ENCODE results near the gene PGBD2. TPM values are rescaled to one million over a fixed set of nuclear protein-coding genes. Genes with fewer than 3 reads are reported as not detected.
"Not testable (repeated sequence)": the region's sequence is repeated elsewhere in the genome, so short reads cannot be mapped to it uniquely, and the experiment has no call there.

The PGBD2 gene
- total and polyA plus RNA-seq, 4 donors = 1.8 to 6.7 (median 4.8) TPM

- no peaks in the 10 kb centered on the region for H3K27me3 ChIP-seq (ENCODE audit: control insufficient read depth in 1 of 2, insufficient read depth in 2 of 2, low read length in 1 of 2)
- no peaks in the 10 kb centered on the region for H3K9me3 ChIP-seq (ENCODE audit: control insufficient read depth, low read length)
- H3K4me1 ChIP-seq (ENCODE audit: control insufficient read depth in 1 of 2, insufficient read depth in 2 of 2, low read length in 2 of 2) = peaks cover 0 to 2% of the 10 kb centered on the region in 2 donors
- peak overlapping the region; percentile 23 to 36 for H3K4me3 ChIP-seq (ENCODE audit: low read length in 2 of 2)
- DNase-seq (no peak), ATAC-seq (ENCODE audit: low FRiP score) (no peak)
- intact Hi-C loops (cut with DNase I) = no loop called here
- H3K27ac ChIP-seq (ENCODE audit: low read depth in 1 of 2, low read length in 2 of 2) = peak overlapping the region in 1 of 2 donors; percentile 39
- H3K36me3 ChIP-seq (ENCODE audit: control insufficient read depth in 1 of 2, insufficient read depth in 2 of 2, low read length in 1 of 2) = no peaks in the 10 kb centered on the region
- WGBS, 2 donors = 11 to 13% methylated on average over 4 of the region's 4 CpGs
Observed at GRCh38 chr1:248862695-248862997, 43.4 kb upstream of the PGBD2 start.

GRCh38 chr1:248862998-248863881 is 42.8 kb upstream of the PGBD2 start:
- 3 to 4% methylated on average over 38 to 46 of the region's 46 CpGs for WGBS, 2 donors
- peak; percentile 95 for DNase-seq
- ATAC-seq (ENCODE audit: low FRiP score) = peak; percentile 89
- H3K4me1 ChIP-seq (ENCODE audit: control insufficient read depth in 1 of 2, insufficient read depth in 2 of 2, low read length in 2 of 2) = no peaks in the 10 kb centered on the region
- intact Hi-C loops (cut with DNase I) = no loop called here
- H3K4me3 ChIP-seq (ENCODE audit: low read length in 2 of 2) = peak overlapping the region; percentile 23 to 36
- no peaks in the 10 kb centered on the region for H3K36me3 ChIP-seq (ENCODE audit: control insufficient read depth in 1 of 2, insufficient read depth in 2 of 2, low read length in 1 of 2)
- peak overlapping the region in 1 of 2 donors; percentile 49 for H3K27ac ChIP-seq (ENCODE audit: low read depth in 1 of 2, low read length in 2 of 2)
- H3K9me3 ChIP-seq (ENCODE audit: control insufficient read depth, low read length) = no peaks in the 10 kb centered on the region
- H3K27me3 ChIP-seq (ENCODE audit: control insufficient read depth in 1 of 2, insufficient read depth in 2 of 2, low read length in 1 of 2) = no peaks in the 10 kb centered on the region

GRCh38 chr1:248871837-248872401 is 34.1 kb upstream of the PGBD2 start:
- 93 to 99% methylated on average over 3 of the region's 3 CpGs for WGBS, 2 donors
- no peaks in the 10 kb centered on the region for H3K27me3 ChIP-seq (ENCODE audit: control insufficient read depth in 1 of 2, insufficient read depth in 2 of 2, low read length in 1 of 2)
- no peak for ATAC-seq (ENCODE audit: low FRiP score)
- H3K4me3 ChIP-seq (ENCODE audit: low read length in 2 of 2) = no peak overlapping the region
- H3K4me1 ChIP-seq (ENCODE audit: control insufficient read depth in 1 of 2, insufficient read depth in 2 of 2, low read length in 2 of 2) = no peaks in the 10 kb centered on the region
- no peaks in the 10 kb centered on the region for H3K9me3 ChIP-seq (ENCODE audit: control insufficient read depth, low read length)
- no peak for DNase-seq
- no peak overlapping the region for H3K27ac ChIP-seq (ENCODE audit: low read depth in 1 of 2, low read length in 2 of 2)
- intact Hi-C loops (cut with DNase I) = loop anchor here in 1 of 2 donors (2.0 kb wide), 1 partner anchor 35 kb away; the partner anchor contains the start of gene PGBD2
- H3K36me3 ChIP-seq (ENCODE audit: control insufficient read depth in 1 of 2, insufficient read depth in 2 of 2, low read length in 1 of 2) = no peaks in the 10 kb centered on the region

- DNase-seq (peak; percentile 74 to 83), ATAC-seq (ENCODE audit: low FRiP score) (peak; percentile 82)
- Histone ChIP-seq H3K4me1 (ENCODE audit: control insufficient read depth in 1 of 2, insufficient read depth in 2 of 2, low read length in 2 of 2) (no peaks in the 10 kb centered on the region), H3K9me3 (ENCODE audit: control insufficient read depth, low read length) (no peaks in the 10 kb centered on the region), H3K27me3 (ENCODE audit: control insufficient read depth in 1 of 2, insufficient read depth in 2 of 2, low read length in 1 of 2) (no peaks in the 10 kb centered on the region), H3K4me3 (ENCODE audit: low read length in 2 of 2) (peak overlapping the region; percentile 28 to 49), H3K27ac (ENCODE audit: low read depth in 1 of 2, low read length in 2 of 2) (peak overlapping the region; percentile 74 to 94), H3K36me3 (ENCODE audit: control insufficient read depth in 1 of 2, insufficient read depth in 2 of 2, low read length in 1 of 2) (no peaks in the 10 kb centered on the region)
- WGBS, 2 donors = 1 to 2% methylated on average over 31 of the region's 31 CpGs
- intact Hi-C loops (cut with DNase I) = loop anchor here in 1 of 2 donors (2.0 kb wide), 1 partner anchor 34 kb away; the partner anchor contains the start of gene PGBD2
Observed at GRCh38 chr1:248872752-248873408, 33.2 kb upstream of the PGBD2 start.

GRCh38 chr1:248873409-248873992 is 32.5 kb upstream of the PGBD2 start:
- WGBS, 2 donors = 0% methylated on average over 41 of the region's 41 CpGs
- DNase-seq = peak; percentile 94 to 98
- H3K4me1 ChIP-seq (ENCODE audit: control insufficient read depth in 1 of 2, insufficient read depth in 2 of 2, low read length in 2 of 2) = no peaks in the 10 kb centered on the region
- peak overlapping the region; percentile 74 to 94 for H3K27ac ChIP-seq (ENCODE audit: low read depth in 1 of 2, low read length in 2 of 2)
- ATAC-seq (ENCODE audit: low FRiP score) = peak; percentile 98
- no peaks in the 10 kb centered on the region for H3K9me3 ChIP-seq (ENCODE audit: control insufficient read depth, low read length)
- no peaks in the 10 kb centered on the region for H3K27me3 ChIP-seq (ENCODE audit: control insufficient read depth in 1 of 2, insufficient read depth in 2 of 2, low read length in 1 of 2)
- peak overlapping the region; percentile 28 to 49 for H3K4me3 ChIP-seq (ENCODE audit: low read length in 2 of 2)
- no peaks in the 10 kb centered on the region for H3K36me3 ChIP-seq (ENCODE audit: control insufficient read depth in 1 of 2, insufficient read depth in 2 of 2, low read length in 1 of 2)
- intact Hi-C loops (cut with DNase I) = loop anchor here in 1 of 2 donors (2.0 kb wide), 1 partner anchor 33 kb away; the partner anchor contains the start of gene PGBD2

- ATAC-seq (ENCODE audit: low FRiP score) (peak; percentile 90), DNase-seq (peak; percentile 79 to 90)
- peak overlapping the region; percentile 74 to 94 for H3K27ac ChIP-seq (ENCODE audit: low read depth in 1 of 2, low read length in 2 of 2)
- H3K27me3 ChIP-seq (ENCODE audit: control insufficient read depth in 1 of 2, insufficient read depth in 2 of 2, low read length in 1 of 2) = no peaks in the 10 kb centered on the region
- no peaks in the 10 kb centered on the region for H3K9me3 ChIP-seq (ENCODE audit: control insufficient read depth, low read length)
- peak overlapping the region; percentile 11 to 49 for H3K4me3 ChIP-seq (ENCODE audit: low read length in 2 of 2)
- H3K4me1 ChIP-seq (ENCODE audit: control insufficient read depth in 1 of 2, insufficient read depth in 2 of 2, low read length in 2 of 2) = no peaks in the 10 kb centered on the region
- intact Hi-C loops (cut with DNase I) = loop anchor here in 1 of 2 donors (2.0 kb wide), 1 partner anchor 33 kb away; the partner anchor contains the start of gene PGBD2
- 4 to 7% methylated on average over 23 of the region's 23 CpGs for WGBS, 2 donors
- no peaks in the 10 kb centered on the region for H3K36me3 ChIP-seq (ENCODE audit: control insufficient read depth in 1 of 2, insufficient read depth in 2 of 2, low read length in 1 of 2)
Observed at GRCh38 chr1:248873993-248874533, 32.0 kb upstream of the PGBD2 start.

- intact Hi-C loops (cut with DNase I) = no loop called here
- Histone ChIP-seq H3K36me3 (ENCODE audit: control insufficient read depth in 1 of 2, insufficient read depth in 2 of 2, low read length in 1 of 2) (no peaks in the 10 kb centered on the region), H3K27ac (ENCODE audit: low read depth in 1 of 2, low read length in 2 of 2) (no peak overlapping the region), H3K27me3 (ENCODE audit: control insufficient read depth in 1 of 2, insufficient read depth in 2 of 2, low read length in 1 of 2) (no peaks in the 10 kb centered on the region), H3K9me3 (ENCODE audit: control insufficient read depth, low read length) (no peaks in the 10 kb centered on the region), H3K4me1 (ENCODE audit: control insufficient read depth in 1 of 2, insufficient read depth in 2 of 2, low read length in 2 of 2) (no peaks in the 10 kb centered on the region), H3K4me3 (ENCODE audit: low read length in 2 of 2) (no peak overlapping the region)
- no peak for ATAC-seq (ENCODE audit: low FRiP score)
- WGBS, 2 donors = 67 to 70% methylated on average over 1 of the region's 1 CpG
- no peak for DNase-seq
Observed at GRCh38 chr1:248881261-248881660, 24.8 kb upstream of the PGBD2 start.

GRCh38 chr1:248882427-248882826 is 23.6 kb upstream of the PGBD2 start:
- H3K9me3 ChIP-seq (ENCODE audit: control insufficient read depth, low read length); intact Hi-C loops (cut with DNase I); DNase-seq; H3K27ac ChIP-seq (ENCODE audit: low read depth in 1 of 2, low read length in 2 of 2); H3K36me3 ChIP-seq (ENCODE audit: control insufficient read depth in 1 of 2, insufficient read depth in 2 of 2, low read length in 1 of 2); H3K4me1 ChIP-seq (ENCODE audit: control insufficient read depth in 1 of 2, insufficient read depth in 2 of 2, low read length in 2 of 2); H3K4me3 ChIP-seq (ENCODE audit: low read length in 2 of 2); H3K27me3 ChIP-seq (ENCODE audit: control insufficient read depth in 1 of 2, insufficient read depth in 2 of 2, low read length in 1 of 2); ATAC-seq (ENCODE audit: low FRiP score): not testable (repeated sequence)
- 79 to 80% methylated on average over 7 of the region's 7 CpGs for WGBS, 2 donors
